ENCODE measurements around the gene ADGRV1. TPM values are rescaled to one million over a fixed set of nuclear protein-coding genes. Genes with fewer than 3 reads are reported as not detected.

ADGRV1 gene
- total RNA-seq, 1 donor from 2014 or later, result 18.2 TPM

GRCh38 chr5:90877049-90877448 lies 318.5 kb downstream of the ADGRV1 start:
- H3K4me3 Mint-ChIP-seq (ENCODE audit: unreplicated experiment), result no peak overlapping the region
- H3K27ac Mint-ChIP-seq (ENCODE audit: unreplicated experiment), result no peak overlapping the region
- H3K27me3 Mint-ChIP-seq (ENCODE audit: unreplicated experiment), result no peaks in the 10 kb centered on the region
- TF ChIP-seq CTCF (IDR thresholded peaks at IDR 0.05; ENCODE audit: partially characterized antibody, unreplicated experiment), result no peak
- H3K9me3 Mint-ChIP-seq (ENCODE audit: unreplicated experiment), result no peaks in the 10 kb centered on the region
- DNase-seq, result no peak
- no peaks in the 10 kb centered on the region for H3K36me3 Mint-ChIP-seq (ENCODE audit: unreplicated experiment)
- H3K4me1 Mint-ChIP-seq (ENCODE audit: low read depth, unreplicated experiment), result no peaks in the 10 kb centered on the region

GRCh38 chr5:90878081-90878480 lies 319.5 kb downstream of the ADGRV1 start:
- H3K27me3 Mint-ChIP-seq (ENCODE audit: unreplicated experiment), result no peaks in the 10 kb centered on the region
- no peaks in the 10 kb centered on the region for H3K36me3 Mint-ChIP-seq (ENCODE audit: unreplicated experiment)
- H3K4me1 Mint-ChIP-seq (ENCODE audit: low read depth, unreplicated experiment), result no peaks in the 10 kb centered on the region
- no peak overlapping the region for H3K27ac Mint-ChIP-seq (ENCODE audit: unreplicated experiment)
- DNase-seq, result no peak
- no peak for TF ChIP-seq CTCF (IDR thresholded peaks at IDR 0.05; ENCODE audit: partially characterized antibody, unreplicated experiment)
- H3K4me3 Mint-ChIP-seq (ENCODE audit: unreplicated experiment), result no peak overlapping the region
- no peaks in the 10 kb centered on the region for H3K9me3 Mint-ChIP-seq (ENCODE audit: unreplicated experiment)

GRCh38 chr5:90878549-90879196 lies 320.1 kb downstream of the ADGRV1 start:
- H3K27me3 Mint-ChIP-seq (ENCODE audit: unreplicated experiment), result no peaks in the 10 kb centered on the region
- no peaks in the 10 kb centered on the region for H3K36me3 Mint-ChIP-seq (ENCODE audit: unreplicated experiment)
- no peak for TF ChIP-seq CTCF (IDR thresholded peaks at IDR 0.05; ENCODE audit: partially characterized antibody, unreplicated experiment)
- no peaks in the 10 kb centered on the region for H3K4me1 Mint-ChIP-seq (ENCODE audit: low read depth, unreplicated experiment)
- H3K9me3 Mint-ChIP-seq (ENCODE audit: unreplicated experiment), result no peaks in the 10 kb centered on the region
- H3K4me3 Mint-ChIP-seq (ENCODE audit: unreplicated experiment), result no peak overlapping the region
- DNase-seq, result no peak
- H3K27ac Mint-ChIP-seq (ENCODE audit: unreplicated experiment), result no peak overlapping the region

GRCh38 chr5:90881626-90882150 lies 323.1 kb downstream of the ADGRV1 start:
- no peak for DNase-seq
- Mint-ChIP-seq H3K27ac (ENCODE audit: unreplicated experiment) (no peak overlapping the region), H3K27me3 (ENCODE audit: unreplicated experiment) (no peaks in the 10 kb centered on the region), H3K4me1 (ENCODE audit: low read depth, unreplicated experiment) (no peaks in the 10 kb centered on the region), H3K9me3 (ENCODE audit: unreplicated experiment) (no peaks in the 10 kb centered on the region), H3K4me3 (ENCODE audit: unreplicated experiment) (no peak overlapping the region), H3K36me3 (ENCODE audit: unreplicated experiment) (no peaks in the 10 kb centered on the region)
- TF ChIP-seq CTCF (IDR thresholded peaks at IDR 0.05; ENCODE audit: partially characterized antibody, unreplicated experiment), result no peak

- no peak for TF ChIP-seq CTCF (IDR thresholded peaks at IDR 0.05; ENCODE audit: partially characterized antibody, unreplicated experiment)
- Mint-ChIP-seq H3K27ac (ENCODE audit: unreplicated experiment) (no peak overlapping the region), H3K36me3 (ENCODE audit: unreplicated experiment) (no peaks in the 10 kb centered on the region), H3K27me3 (ENCODE audit: unreplicated experiment) (no peaks in the 10 kb centered on the region), H3K9me3 (ENCODE audit: unreplicated experiment) (no peaks in the 10 kb centered on the region), H3K4me1 (ENCODE audit: low read depth, unreplicated experiment) (no peaks in the 10 kb centered on the region), H3K4me3 (ENCODE audit: unreplicated experiment) (no peak overlapping the region)
- no peak for DNase-seq
Observed at GRCh38 chr5:90882448-90882847, 323.9 kb downstream of the ADGRV1 start.

All from glutamatergic neuron (in vitro differentiated cells).